HG03064 (cell line): ENCODE measurements around the gene KLHL3.

Source experiments
- ATAC-seq: cut with Tn5 transposase; IDR thresholded peaks from one replicate; pipeline ENCODE4 v1.9.1; 2021; ENCODE audit warnings: low read depth; ENCODE audit not compliant: unreplicated experiment

KLHL3 gene

DNA sequence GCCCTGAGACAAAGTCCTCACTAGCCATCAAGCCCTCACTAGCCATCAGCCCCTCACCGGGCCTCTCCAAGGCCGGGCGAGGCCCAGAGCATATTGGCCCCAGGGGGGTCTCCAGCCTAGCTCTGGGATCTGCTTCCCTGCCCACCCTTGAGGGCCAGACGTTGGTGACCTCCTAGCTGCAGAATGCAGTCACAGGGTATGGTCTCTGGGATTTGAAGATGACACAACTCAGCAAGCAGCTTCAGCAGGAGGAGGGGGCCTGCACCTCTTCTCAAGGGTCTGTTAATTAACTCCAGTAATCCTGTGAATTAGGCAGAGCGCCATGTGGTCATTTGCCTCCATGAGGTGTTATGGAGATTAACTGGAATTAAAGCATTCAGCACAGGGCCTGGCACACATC, 119.8 kb downstream of the KLHL3 start:
- ATAC-seq, result no peak

GRCh38 chr5:137615171-137615775, 120.6 kb downstream of the KLHL3 start:
- ATAC-seq, result no peak

DNA sequence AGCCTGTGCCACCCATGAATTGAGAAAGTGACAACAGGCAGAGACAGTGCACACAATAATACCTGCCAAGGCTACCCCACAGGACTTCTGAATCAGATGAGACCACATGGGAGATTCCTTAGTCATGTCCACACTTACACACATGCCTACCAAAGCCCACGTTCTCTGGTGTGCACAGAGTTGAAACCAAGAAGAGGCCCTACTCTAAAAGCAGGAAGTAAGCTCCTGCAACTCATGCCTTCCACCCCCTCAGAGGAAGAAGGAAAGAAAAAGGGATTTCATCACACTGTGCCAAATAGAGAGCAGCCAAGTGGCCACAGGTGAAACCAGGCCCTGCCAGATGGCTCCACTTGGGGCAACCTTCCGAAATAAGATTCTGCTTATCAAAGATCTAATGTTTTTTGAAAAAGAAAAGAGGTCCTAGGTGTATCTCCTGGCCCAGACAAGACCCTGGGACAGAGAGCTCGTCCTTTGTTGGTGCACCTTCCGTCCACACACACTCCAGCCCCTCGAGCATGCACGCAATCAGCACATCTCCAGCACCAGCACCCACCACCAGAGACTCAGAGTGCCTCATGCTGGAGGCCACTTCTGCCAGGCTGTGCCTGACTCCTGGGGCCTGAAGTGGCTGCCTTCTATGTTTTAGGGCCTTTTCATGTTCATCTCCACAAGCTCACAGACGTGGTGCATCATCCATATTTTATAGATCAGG, 122.2 kb downstream of the KLHL3 start:
- ATAC-seq, result no peak

DNA sequence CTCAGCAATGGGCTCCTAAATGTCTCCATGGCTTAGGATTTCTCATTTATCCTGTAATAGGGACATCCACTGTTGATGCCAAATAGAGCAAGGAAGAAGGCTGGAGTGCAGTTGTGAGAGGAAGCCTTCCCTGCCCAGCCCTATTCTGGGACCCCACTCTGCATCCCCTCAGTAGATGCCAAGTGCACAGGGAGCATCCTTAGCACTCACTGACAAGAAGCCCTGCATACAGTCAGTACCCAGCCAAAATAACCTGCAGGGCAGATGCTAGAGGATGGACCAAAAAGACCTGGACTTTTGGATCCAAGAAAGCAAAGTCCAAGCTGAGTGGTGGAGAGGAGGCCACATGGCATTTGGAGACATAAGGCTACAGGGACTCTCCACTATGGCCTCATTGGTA, 123.3 kb downstream of the KLHL3 start:
- no peak for ATAC-seq

- no peak for ATAC-seq
Observed at GRCh38 chr5:137611794-137612435, 124.0 kb downstream of the KLHL3 start.

DNA sequence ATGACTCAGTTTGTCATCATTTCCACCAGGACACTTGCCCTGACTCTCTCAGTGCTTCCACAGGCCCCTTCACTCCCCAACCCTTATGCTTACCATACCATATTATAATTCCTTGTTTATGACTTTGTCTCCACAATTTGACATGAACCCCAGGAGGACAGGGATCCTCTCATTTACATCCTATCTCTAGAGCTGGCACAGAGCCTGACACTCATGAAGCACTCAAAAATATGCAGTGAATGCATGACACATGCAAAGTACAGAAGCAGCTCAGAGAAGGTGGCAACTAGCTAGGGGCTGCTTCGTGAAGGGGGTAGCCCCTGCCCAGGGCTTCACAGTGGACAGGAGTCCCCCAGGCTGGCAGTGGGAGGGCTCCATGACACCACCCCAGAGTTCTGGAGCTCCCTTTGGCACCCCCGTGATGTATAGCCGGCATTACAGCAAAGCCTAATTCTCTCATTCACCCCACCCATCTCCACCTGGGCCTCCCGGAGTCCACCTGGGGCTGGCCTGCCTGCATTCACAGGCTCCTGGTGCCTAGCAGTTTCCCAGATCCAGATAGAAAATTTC, 124.8 kb downstream of the KLHL3 start:
- no peak for ATAC-seq

GRCh38 chr5:137610598-137610997, 125.3 kb downstream of the KLHL3 start:
- ATAC-seq, result no peak

DNA sequence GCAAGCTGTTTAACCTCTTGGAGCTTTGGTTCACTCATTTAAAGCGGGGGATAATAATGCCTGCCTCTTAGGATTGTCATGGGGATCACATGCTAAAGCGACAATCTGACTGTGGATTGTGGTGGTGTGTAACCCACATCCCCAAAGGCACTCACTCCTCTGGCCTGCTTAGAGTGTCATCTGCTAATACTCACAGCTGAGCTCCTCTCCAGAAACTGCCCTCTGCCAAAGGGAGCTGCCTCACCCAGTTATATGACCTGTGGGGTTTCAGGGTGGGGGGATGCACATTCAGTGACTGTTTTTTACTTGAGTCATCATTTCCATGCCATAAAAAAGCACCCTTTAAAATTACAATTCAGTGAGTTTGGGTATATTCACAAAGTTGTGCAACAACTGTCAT, 126.8 kb downstream of the KLHL3 start:
- no peak for ATAC-seq

- ATAC-seq, result no peak
Observed at GRCh38 chr5:137607771-137608170, 128.1 kb downstream of the KLHL3 start.

GRCh38 chr5:137606401-137606800, 129.5 kb downstream of the KLHL3 start:
- no peak for ATAC-seq

- no peak for ATAC-seq
Observed at GRCh38 chr5:137605411-137605810, 130.5 kb downstream of the KLHL3 start.

DNA sequence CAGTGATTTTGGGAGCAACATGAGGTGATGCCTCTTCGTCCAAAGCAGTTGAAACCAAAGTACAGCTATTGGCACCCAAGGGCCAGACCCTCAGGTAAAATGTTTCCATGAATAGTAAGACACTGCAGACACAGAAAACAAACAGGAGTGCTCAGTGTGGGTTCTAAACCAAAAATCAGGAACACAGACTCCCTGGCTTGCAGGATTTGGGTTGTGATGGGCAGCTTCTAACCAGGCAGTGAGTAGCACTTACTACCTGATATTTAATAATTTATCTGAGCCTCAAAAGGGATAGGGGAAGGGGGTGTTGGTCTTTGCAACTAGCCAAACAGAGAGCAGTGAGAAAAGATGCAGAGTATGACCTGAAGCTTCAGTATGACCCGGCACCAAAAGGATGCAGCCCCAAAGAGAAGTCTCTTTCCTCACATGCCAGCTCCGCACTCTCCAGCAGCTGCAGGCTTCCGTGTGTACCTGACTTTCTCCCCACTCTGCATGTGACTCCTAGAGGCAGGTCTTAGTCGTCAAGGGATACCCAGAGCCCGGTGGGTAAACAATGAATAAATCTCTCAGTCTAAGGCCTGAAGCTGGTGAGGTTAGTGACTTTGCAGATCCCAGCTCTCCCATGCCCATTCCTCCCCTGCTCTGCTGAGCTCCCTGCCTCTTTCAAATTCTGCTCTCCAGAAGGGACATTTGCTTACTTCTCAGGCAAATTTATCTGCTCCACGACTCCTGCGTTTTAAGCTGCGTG, 131.4 kb downstream of the KLHL3 start:
- ATAC-seq, result no peak

GRCh38 chr5:137603891-137604290, 132.0 kb downstream of the KLHL3 start:
- no peak for ATAC-seq

GRCh38 chr5:137603356-137603755, 132.5 kb downstream of the KLHL3 start:
- ATAC-seq, result no peak

- ATAC-seq, result no peak
Observed at GRCh38 chr5:137602721-137603273, 133.1 kb downstream of the KLHL3 start.

DNA sequence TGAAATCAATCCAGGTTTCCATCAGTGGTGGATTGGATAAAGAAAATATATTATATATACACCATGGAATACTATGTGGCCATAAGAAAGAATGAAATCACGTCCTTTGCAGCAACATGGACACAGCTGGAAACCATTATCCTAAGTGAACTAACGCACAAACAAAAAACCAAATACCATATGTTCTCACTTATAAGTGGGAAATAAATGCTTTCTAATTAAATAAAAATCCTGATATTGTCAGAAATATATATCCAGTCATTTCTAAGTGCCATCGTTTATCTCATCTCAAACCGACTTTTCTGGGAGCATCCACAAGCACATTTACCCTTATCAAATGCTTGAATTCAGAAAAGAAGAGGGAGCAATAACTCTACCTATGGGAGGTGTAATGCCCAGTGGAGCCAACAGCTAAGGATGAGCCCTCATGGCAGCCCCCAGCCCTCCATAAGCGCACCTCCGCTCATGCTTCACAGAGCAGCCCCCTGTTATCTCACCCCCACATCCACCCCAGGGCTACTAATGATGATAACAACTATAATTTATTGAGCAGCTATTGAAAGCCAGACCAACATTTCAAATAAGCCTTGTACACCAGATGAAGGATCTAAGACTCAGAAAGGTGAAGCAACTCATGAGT, 135.0 kb downstream of the KLHL3 start:
- no peak for ATAC-seq

GRCh38 chr5:137599457-137599856, 136.4 kb downstream of the KLHL3 start:
- ATAC-seq, result no peak

DNA sequence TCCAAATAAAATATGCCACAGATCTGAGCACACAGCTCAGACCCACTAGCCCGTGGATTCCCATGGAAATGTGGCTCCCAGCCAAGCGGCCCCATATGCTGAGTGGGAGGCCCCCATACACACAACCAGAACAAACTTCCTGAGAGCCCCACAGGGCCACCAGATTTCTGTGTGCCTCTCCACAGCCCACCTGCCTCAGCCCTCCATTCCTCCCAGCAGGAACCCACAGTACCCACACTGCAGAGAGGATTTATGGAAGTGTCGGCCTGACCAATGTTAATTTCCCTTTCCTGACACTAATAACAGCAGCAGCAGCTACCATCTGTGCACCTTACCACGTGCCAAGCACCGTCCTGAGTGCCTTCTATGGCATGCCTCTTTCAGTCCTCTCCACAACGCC, 137.5 kb downstream of the KLHL3 start:
- no peak for ATAC-seq

DNA sequence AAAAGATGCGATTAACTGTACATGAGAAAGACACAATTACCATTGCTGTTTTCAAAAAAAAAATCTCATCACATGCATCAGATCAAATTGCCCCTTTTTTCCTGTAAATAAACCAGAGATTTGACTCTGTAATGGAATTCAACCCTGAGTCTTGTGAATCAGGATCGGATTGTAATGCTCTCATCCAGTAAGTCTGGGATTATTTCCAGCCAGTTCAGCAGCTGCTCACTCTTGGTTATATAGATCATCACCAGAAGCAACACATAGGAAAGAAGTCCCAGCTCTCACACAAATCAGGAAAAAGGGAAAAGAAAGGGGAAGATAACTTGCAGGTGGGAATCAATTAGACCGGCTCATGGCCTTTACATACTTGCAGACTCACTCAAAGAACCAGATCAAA, 138.9 kb downstream of the KLHL3 start:
- no peak for ATAC-seq

GRCh38 chr5:137595396-137596079, 140.4 kb downstream of the KLHL3 start:
- no peak for ATAC-seq
